Vagina (tissue), 2 donors: ENCODE measurements around the gene KBTBD3.

Experiments
- CTCF ChIP-seq, 3 experiments: fragments of 450-650 bp in 2 of 3; fragments of 200-600 bp in 1 of 3; sonication (generic) in 1 of 3; IDR thresholded peaks; one replicate each; pipeline ENCODE4 v1.5.1; 2017 to 2019; ENCODE audit warnings: antibody characterized with exemption in 3 of 3, mild to moderate bottlenecking in 2 of 3, moderate library complexity in 2 of 3
- POLR2A ChIP-seq, 2 donors: fragments of 450-650 bp; IDR thresholded peaks; one replicate each; pipeline ENCODE4 v1.6.1; 2017; ENCODE audit warnings: antibody characterized with exemption in 2 of 2, mild to moderate bottlenecking in 2 of 2, moderate library complexity in 2 of 2
- POLR2AphosphoS5 ChIP-seq, 2 donors: sonication (generic); formaldehyde crosslinking; IDR thresholded peaks; one replicate each; pipeline ENCODE4 v1.9.0; 2017; ENCODE audit warnings: antibody characterized with exemption in 2 of 2, mild to moderate bottlenecking in 2 of 2, low read depth in 1 of 2; ENCODE audit not compliant: insufficient read depth in 1 of 2

- no peak for TF ChIP-seq CTCF (IDR thresholded peaks at IDR 0.05)
- no peak for TF ChIP-seq POLR2A (IDR thresholded peaks at IDR 0.05)
- TF ChIP-seq POLR2AphosphoS5 (IDR thresholded peaks at IDR 0.05; ENCODE audit: insufficient read depth in 1 of 2, low read depth in 1 of 2) = no peak
These were observed 46.5 kb downstream of the KBTBD3 start for GRCh38 chr11:106030609-106031008.
